GM03348 (cell line): ENCODE results near the gene TMEM164.

Experiments
- DNase-seq: peaks from one replicate; pipeline ENCODE4 v3.0.0; 2012; ENCODE audit warnings: low spot score

TMEM164 gene

GRCh38 chrX:110210417-110211139, 207.7 kb downstream of the TMEM164 start:
- peak; percentile 34 for DNase-seq

- no peak for DNase-seq
Measured at GRCh38 chrX:110211340-110211739, 208.4 kb downstream of the TMEM164 start.

- DNase-seq: no peak
Measured at GRCh38 chrX:110212299-110212698, 209.4 kb downstream of the TMEM164 start.

GRCh38 chrX:110213183-110213582, 210.3 kb downstream of the TMEM164 start:
- DNase-seq: no peak

- no peak for DNase-seq
Measured at GRCh38 chrX:110214684-110215083, 211.8 kb downstream of the TMEM164 start.

- no peak for DNase-seq
Measured at GRCh38 chrX:110215411-110215810, 212.5 kb downstream of the TMEM164 start.

- no peak for DNase-seq
Measured at GRCh38 chrX:110216027-110216426, 213.1 kb downstream of the TMEM164 start.

GRCh38 chrX:110218591-110218990, 215.7 kb downstream of the TMEM164 start:
- DNase-seq: no peak

GRCh38 chrX:110219920-110220319, 217.0 kb downstream of the TMEM164 start:
- DNase-seq: no peak

GRCh38 chrX:110222497-110223257, 219.8 kb downstream of the TMEM164 start:
- no peak for DNase-seq

GRCh38 chrX:110224926-110225617, 222.2 kb downstream of the TMEM164 start:
- DNase-seq: no peak

- DNase-seq: no peak
Measured at GRCh38 chrX:110226931-110227330, 224.0 kb downstream of the TMEM164 start.
